Neural cell (in vitro differentiated cells): Measurements from ENCODE around the gene LHX2. TPM values are rescaled to one million over a fixed set of nuclear protein-coding genes. Genes with fewer than 3 reads are reported as not detected.

ENCODE experiments used
- H2AFZ ChIP-seq: fragments of 200-600, 300-800 bp; sonication (generic), shearing (Covaris generic); 2 replicates; pipeline ENCODE4 v1.6.0; 2014; ENCODE audit warnings: low read depth, mild to moderate bottlenecking, antibody characterized with exemption, low read length, moderate library complexity
- H3F3A ChIP-seq: fragments of 200-600 bp; shearing (Covaris generic); 2 replicates; pipeline ENCODE4 v1.6.1; 2016; ENCODE audit warnings: mild to moderate bottlenecking, moderate library complexity, mixed read lengths, antibody characterized with exemption, low read length; ENCODE audit not compliant: insufficient read depth, poor library complexity, severe bottlenecking
- H3K27ac ChIP-seq: fragments of 200-600, 300-800 bp; sonication (generic), shearing (Covaris generic); 2 replicates; pipeline ENCODE4 v1.5.1; 2014; ENCODE audit warnings: mild to moderate bottlenecking, low read length, moderate library complexity
- H3K27me3 ChIP-seq: fragments of 300-800, 200-600 bp; sonication (generic), shearing (Covaris generic); 2 replicates; pipeline ENCODE4 v1.6.0; 2014; ENCODE audit warnings: mild to moderate bottlenecking, low read depth, low read length, moderate library complexity; ENCODE audit not compliant: insufficient read depth
- H3K36me3 ChIP-seq: fragments of 300-800, 200-600 bp; sonication (generic), shearing (Covaris generic); 2 replicates; pipeline ENCODE4 v1.5.1; 2014; ENCODE audit warnings: mild to moderate bottlenecking, antibody characterized with exemption, low read length, moderate library complexity; ENCODE audit not compliant: insufficient read depth
- H3K4me2 ChIP-seq: fragments of 300-800, 200-600 bp; sonication (generic), shearing (Covaris generic); 2 replicates; pipeline ENCODE4 v1.6.0; 2014; ENCODE audit warnings: mild to moderate bottlenecking, low read length
- H3K4me3 ChIP-seq: fragments of 300-800, 200-600 bp; sonication (generic), shearing (Covaris generic); 2 replicates; pipeline ENCODE4 v1.5.1; 2014; ENCODE audit warnings: mild to moderate bottlenecking, low read length, moderate library complexity
- H3K79me2 ChIP-seq: fragments of 200-600 bp; shearing (Covaris generic); replicated peaks from 2 replicates; pipeline ENCODE4 v1.6.0; 2014; ENCODE audit warnings: mild to moderate bottlenecking, low read length, moderate library complexity; ENCODE audit not compliant: insufficient read depth
- H3K9ac ChIP-seq: fragments of 300-800, 200-600 bp; sonication (generic), shearing (Covaris generic); 2 replicates; pipeline ENCODE4 v1.6.1; 2016; ENCODE audit warnings: mild to moderate bottlenecking, low read length, mixed read lengths
- H3K9me2 ChIP-seq: fragments of 200-600 bp; shearing (Covaris generic); 2 replicates; pipeline ENCODE4 v1.6.1; 2016; ENCODE audit warnings: mild to moderate bottlenecking, low read length, mixed read lengths; ENCODE audit not compliant: insufficient read depth
- H3K9me3 ChIP-seq: fragments of 200-600, 300-800 bp; sonication (generic), shearing (Covaris generic); 2 replicates; pipeline ENCODE4 v1.6.1; 2016; ENCODE audit warnings: mild to moderate bottlenecking, mixed run types, low read length, moderate library complexity, mixed read lengths
- H4K20me1 ChIP-seq: fragments of 200-600 bp; shearing (Covaris generic); 2 replicates; pipeline ENCODE4 v1.6.1; 2016; ENCODE audit warnings: mild to moderate bottlenecking, mixed run types; ENCODE audit not compliant: insufficient read depth
- CTCF ChIP-seq: fragments of 450-650 bp; IDR thresholded peaks from 2 replicates; pipeline ENCODE4 v1.5.1; 2014; ENCODE audit warnings: antibody characterized with exemption, mild to moderate bottlenecking, moderate library complexity; ENCODE audit not compliant: poor library complexity, severe bottlenecking
- EP300 ChIP-seq: fragments of 450-650 bp; conservative IDR thresholded peaks from 2 replicates; pipeline ENCODE4 v1.6.1; 2014; ENCODE audit warnings: antibody characterized with exemption, mild to moderate bottlenecking, moderate library complexity; ENCODE audit not compliant: poor library complexity, severe bottlenecking
- EZH2 ChIP-seq: fragments of 200-600, 300-800 bp; shearing (Covaris generic), sonication (generic); IDR thresholded peaks from 2 replicates; pipeline ENCODE4 v1.6.1; 2014; ENCODE audit warnings: antibody characterized with exemption, low read length, borderline replicate concordance, mild to moderate bottlenecking; ENCODE audit not compliant: insufficient read depth, poor library complexity, severe bottlenecking
- MXI1 ChIP-seq: fragments of 450-650 bp; conservative IDR thresholded peaks from 2 replicates; pipeline ENCODE4 v1.6.1; 2014; ENCODE audit warnings: antibody characterized with exemption, mild to moderate bottlenecking; ENCODE audit not compliant: poor library complexity, severe bottlenecking
- POLR2AphosphoS5 ChIP-seq: IDR thresholded peaks from 2 replicates; pipeline ENCODE4 v1.6.1; 2012
- RAD21 ChIP-seq: fragments of 450-650 bp; conservative IDR thresholded peaks from 2 replicates; pipeline ENCODE4 v1.6.1; 2014; ENCODE audit warnings: antibody characterized with exemption, mild to moderate bottlenecking, moderate library complexity
- REST ChIP-seq: IDR thresholded peaks from 2 replicates; pipeline ENCODE4 v1.6.1; 2012; ENCODE audit warnings: borderline replicate concordance
- SMC3 ChIP-seq: fragments of 450-650 bp; conservative IDR thresholded peaks from 2 replicates; pipeline ENCODE4 v1.6.1; 2014; ENCODE audit warnings: antibody characterized with exemption, mild to moderate bottlenecking, moderate library complexity; ENCODE audit not compliant: poor library complexity
- TAF1 ChIP-seq: IDR thresholded peaks from 2 replicates; pipeline ENCODE4 v1.6.1; 2012; ENCODE audit warnings: low read depth
- polyA plus RNA-seq: library from polyadenylated mRNA; depleted of rRNA; stranded (reverse); fragments of >200 nt; gene quantifications from 2 replicates; pipeline ENCODE4 v1.2.3, GENCODE V29; 2014

Gene LHX2
- polyA plus RNA-seq, 1 donor from 2014 or later = 3.6 TPM

GRCh38 chr9:124036578-124036977, 25.0 kb downstream of the LHX2 start:
- no peak overlapping the region for H3K4me2 ChIP-seq
- H3K36me3 ChIP-seq = no peaks in the 10 kb centered on the region
- no peak overlapping the region for H3K4me3 ChIP-seq
- no peaks in the 10 kb centered on the region for H4K20me1 ChIP-seq
- no peak overlapping the region for H3K27ac ChIP-seq
- no peaks in the 10 kb centered on the region for H3K9me2 ChIP-seq
- H3F3A ChIP-seq = no peaks in the 10 kb centered on the region
- no peak overlapping the region for H3K9ac ChIP-seq
- no peaks in the 10 kb centered on the region for H3K9me3 ChIP-seq
- TF ChIP-seq TAF1 (no peak), SMC3 (no peak), EP300 (no peak), EZH2 (no peak), MXI1 (no peak), RAD21 (no peak), REST (no peak), CTCF (no peak), POLR2AphosphoS5 (no peak)
- H2AFZ ChIP-seq = no peak overlapping the region
- H3K27me3 ChIP-seq = peaks cover 10% of the 10 kb centered on the region
- no peaks in the 10 kb centered on the region for H3K79me2 ChIP-seq

- Histone ChIP-seq H3K27ac (no peak overlapping the region), H3K27me3 (peaks cover 10% of the 10 kb centered on the region), H2AFZ (no peak overlapping the region), H3K9ac (no peak overlapping the region), H4K20me1 (no peaks in the 10 kb centered on the region), H3K36me3 (no peaks in the 10 kb centered on the region), H3K9me3 (no peaks in the 10 kb centered on the region), H3K9me2 (no peaks in the 10 kb centered on the region), H3K4me3 (no peak overlapping the region), H3K4me2 (no peak overlapping the region), H3F3A (no peaks in the 10 kb centered on the region), H3K79me2 (no peaks in the 10 kb centered on the region)
- no peak for TF ChIP-seq RAD21
- no peak for TF ChIP-seq MXI1
- TF ChIP-seq EZH2 = no peak
- no peak for TF ChIP-seq CTCF
- no peak for TF ChIP-seq REST
- TF ChIP-seq SMC3 = no peak
- no peak for TF ChIP-seq TAF1
- TF ChIP-seq EP300 = no peak
- TF ChIP-seq POLR2AphosphoS5 = no peak
Measured at GRCh38 chr9:124037790-124038189, 26.2 kb downstream of the LHX2 start.
